HepG2 (cell line): ENCODE measurements around the gene TOPBP1. TPM values are rescaled to one million over a fixed set of nuclear protein-coding genes. Genes with fewer than 3 reads are reported as not detected.

Experiments used
- ATAC-seq: fragments of 200-7000 bp; cut with Tn5 transposase; 3 replicates; pipeline ENCODE4 v1.9.1; 2020; ENCODE audit warnings: mild to moderate bottlenecking, moderate library complexity
- BruUV-seq: library from RNA; stranded (reverse); fragments of 400-500 nt; replicated peaks from 2 replicates; lab custom pipeline; 2021; lab: Mats Ljungman, UMichigan
- CTCF ChIA-PET: fragments of 300-600 bp; formaldehyde crosslinking; extraction: SDS; loops from one replicate; lab custom pipeline; 2021; ENCODE audit warnings: low total read pairs, inconsistent platforms, low intra/inter-chr PET ratio; lab: Yijun Ruan, JAX
- POLR2A ChIA-PET: fragments of 350-600 bp; sonication (Branson Sonifier 250); formaldehyde crosslinking; loops from one replicate; lab custom pipeline; 2020; ENCODE audit warnings: antibody characterized with exemption, inconsistent platforms; lab: Yijun Ruan, JAX
- DNase-seq: peaks from one replicate; pipeline ENCODE4 v3.0.0-alpha.2; 2015; ENCODE audit warnings: low spot score
- FAIRE-seq: peaks from 3 replicates; lab custom pipeline; 2011; peaks lifted over from hg19 to GRCh38; lab: Jason Lieb, UNC
- H2AFZ ChIP-seq: one replicate; pipeline ENCODE4 v1.6.1; 2011; ENCODE audit warnings: low read length, inconsistent platforms
- H3K27ac ChIP-seq: fragments of 300-600 bp; 3 replicates; pipeline ENCODE4 v1.8.0; 2011; ENCODE audit warnings: mixed run types, mild to moderate bottlenecking, mixed read lengths, low read length, inconsistent platforms; ENCODE audit not compliant: insufficient read depth; ENCODE audit errors: extremely low read length
- H3K27me3 ChIP-seq, 2 experiments: fragments of 200-600 bp in 1 of 2; 2 replicates in 1 of 2; 3 replicates in 1 of 2; pipeline versions ENCODE4 v1.6.0 to v1.8.0; 2011; ENCODE audit warnings: low read length in 2 of 2, mild to moderate bottlenecking in 2 of 2, moderate library complexity in 2 of 2, inconsistent platforms in 1 of 2; ENCODE audit not compliant: insufficient read depth in 2 of 2, control insufficient read depth in 1 of 2
- H3K36me3 ChIP-seq, 2 experiments: fragments of 200-600 bp in 1 of 2; replicated peaks in 1 of 2; 2 replicates in 1 of 2; 3 replicates in 1 of 2; pipeline versions ENCODE4 v1.5.1 to v1.8.0; 2011; ENCODE audit warnings: low read length in 2 of 2, inconsistent platforms in 1 of 2; ENCODE audit not compliant: insufficient read depth in 2 of 2, control insufficient read depth in 1 of 2
- H3K4me1 ChIP-seq: 2 replicates; pipeline ENCODE4 v1.5.1; 2012; ENCODE audit warnings: low read length, inconsistent platforms; ENCODE audit not compliant: insufficient read depth
- H3K4me2 ChIP-seq: 2 replicates; pipeline ENCODE4 v1.6.0; 2011; ENCODE audit warnings: low read depth, low read length, inconsistent platforms
- H3K4me3 ChIP-seq, 3 experiments: fragments of 200-600 bp in 1 of 3; sonication (generic), shearing (Covaris generic) in 1 of 3; replicated peaks in 1 of 3; 2 replicates each; pipeline ENCODE4 v1.5.1; 2011 to 2016; ENCODE audit warnings: low read length in 3 of 3, inconsistent platforms in 2 of 3, low read depth in 2 of 3, mild to moderate bottlenecking in 2 of 3, control low read depth in 1 of 3, mixed read lengths in 1 of 3; ENCODE audit not compliant: insufficient read depth in 1 of 3
- H3K79me2 ChIP-seq: one replicate; pipeline ENCODE4 v1.6.1; 2011; ENCODE audit warnings: low read length, inconsistent platforms; ENCODE audit not compliant: insufficient read depth
- H3K9ac ChIP-seq: 2 replicates; pipeline ENCODE4 v1.6.0; 2011; ENCODE audit warnings: mild to moderate bottlenecking, low read depth, low read length, inconsistent platforms; ENCODE audit not compliant: insufficient read depth
- H3K9me3 ChIP-seq: 2 replicates; pipeline ENCODE4 v1.5.1; 2012; ENCODE audit warnings: mild to moderate bottlenecking, low read length
- H4K20me1 ChIP-seq: 2 replicates; pipeline ENCODE4 v1.6.0; 2011; ENCODE audit warnings: inconsistent platforms, mild to moderate bottlenecking, low read length, moderate library complexity; ENCODE audit not compliant: insufficient read depth
- CCAR2 ChIP-seq: fragments of 200-400 bp; formaldehyde crosslinking; optimal IDR thresholded peaks from 2 replicates; pipeline ENCODE3; 2018; ENCODE audit warnings: low read depth, mild to moderate bottlenecking, low read length, moderate library complexity
- FOXM1 ChIP-seq: sonication (generic); formaldehyde crosslinking; IDR thresholded peaks from 2 replicates; pipeline ENCODE4 v1.5.0; 2020; ENCODE audit warnings: missing genetic modification reagents
- MBNL3 ChIP-seq: fragments of 250-450 bp; sonication (Bioruptor Pico); conservative IDR thresholded peaks from 2 replicates; pipeline ENCODE4 v1.8.0; 2022; ENCODE audit warnings: mild to moderate bottlenecking, inconsistent platforms
- MED13 ChIP-seq: sonication (generic); formaldehyde crosslinking; IDR thresholded peaks from 2 replicates; pipeline ENCODE4 v1.5.0; 2020; ENCODE audit warnings: missing genetic modification reagents
- POLR2G ChIP-seq: fragments of 200-400 bp; formaldehyde crosslinking; IDR thresholded peaks from 2 replicates; pipeline ENCODE4 v1.6.1; 2018; ENCODE audit warnings: mild to moderate bottlenecking, low read depth, low read length, moderate library complexity
- SMARCC2 ChIP-seq: fragments of 450-650 bp; IDR thresholded peaks from 2 replicates; pipeline ENCODE4 v1.6.1; 2017; ENCODE audit warnings: antibody characterized with exemption, mild to moderate bottlenecking
- SNRNP70 ChIP-seq: fragments of 200-400 bp; formaldehyde crosslinking; IDR thresholded peaks from 2 replicates; pipeline ENCODE4 v1.6.1; 2017; ENCODE audit warnings: mild to moderate bottlenecking, low read depth, low read length, moderate library complexity
- ZNF260 ChIP-seq: sonication (generic); formaldehyde crosslinking; IDR thresholded peaks from 2 replicates; pipeline ENCODE4 v1.4.0; 2020; ENCODE audit warnings: missing genetic modification reagents, low read depth, mild to moderate bottlenecking, borderline replicate concordance
- ZNF33B ChIP-seq: sonication (generic); formaldehyde crosslinking; IDR thresholded peaks from 2 replicates; pipeline ENCODE4 v1.5.1; 2020; ENCODE audit warnings: mild to moderate bottlenecking, missing genetic modification reagents
- ZNF451 ChIP-seq: sonication (generic); formaldehyde crosslinking; IDR thresholded peaks from 2 replicates; pipeline ENCODE4 v1.5.0; 2020; ENCODE audit warnings: mild to moderate bottlenecking, missing genetic modification reagents
- ZNF547 ChIP-seq: sonication (generic); formaldehyde crosslinking; IDR thresholded peaks from 2 replicates; pipeline ENCODE4 v1.5.1; 2020; ENCODE audit warnings: mild to moderate bottlenecking, missing genetic modification reagents
- ZNF563 ChIP-seq: sonication (generic); formaldehyde crosslinking; IDR thresholded peaks from 2 replicates; pipeline ENCODE4 v1.8.0; 2022; ENCODE audit warnings: mild to moderate bottlenecking, moderate library complexity, missing genetic modification reagents
- ZSCAN22 ChIP-seq: sonication (generic); formaldehyde crosslinking; IDR thresholded peaks from 2 replicates; pipeline ENCODE4 v1.4.0; 2020; ENCODE audit warnings: mild to moderate bottlenecking, missing genetic modification reagents
- WGBS: methylation state at CpG from one replicate; pipeline ENCODE4 v1.1.6; 2017; ENCODE audit warnings: low lambda C conversion rate; 5-methylcytosine and 5-hydroxymethylcytosine counted together
- in situ Hi-C: cut with HindIII; loops from 2 replicates; pipeline ENCODE4 v1.10.0; 2017; ENCODE audit warnings: low pct_unique_long_range_greater_than_20kb; ENCODE audit not compliant: extremely low pct_ligation_motif_present
- intact Hi-C: fragments of 100-400 bp; cut with micrococcal nuclease; formaldehyde crosslinking; loops from one replicate; pipeline ENCODE4 v1.10.0; 2022; ENCODE audit not compliant: unreplicated experiment
- polyA plus RNA-seq, 8 experiments: library from polyadenylated mRNA; depleted of rRNA in 3 of 8; stranded (reverse) in 7 of 8; unstranded in 1 of 8; fragments of >200 nt; fragmentation: Illumina TruSeq in 4 of 8; extraction: Trizol in 4 of 8; gene quantifications; 2 replicates each; pipeline versions ENCODE4 v1.2.1 to v1.2.3, GENCODE V29; 2011 to 2016; ENCODE audit warnings: low read depth in 4 of 8, missing spikeins in 1 of 8, mixed read lengths in 1 of 8; ENCODE audit not compliant: insufficient read depth in 1 of 8
- total RNA-seq, 5 experiments: library from RNA; depleted of rRNA; stranded (reverse); fragments of >200 nt; fragmentation: Illumina TruSeq; extraction: Trizol; gene quantifications; 2 replicates each; pipeline ENCODE4 v1.2.3, GENCODE V29; 2016; ENCODE audit warnings: low read depth in 1 of 5
- TF ChIP-seq, protein P1 (sequence below): sonication (generic); formaldehyde crosslinking; IDR thresholded peaks from 2 replicates; pipeline ENCODE4 v1.4.0; 2020; ENCODE audit warnings: missing genetic modification reagents, borderline replicate concordance
- TF ChIP-seq, protein P2 (sequence below): sonication (generic); formaldehyde crosslinking; IDR thresholded peaks from 2 replicates; pipeline ENCODE4 v1.8.1; 2023; ENCODE audit warnings: missing genetic modification reagents, inconsistent platforms, borderline replicate concordance
- TF ChIP-seq, protein P3 (sequence below): sonication (generic); formaldehyde crosslinking; IDR thresholded peaks from 2 replicates; pipeline ENCODE4 v1.8.1; 2023; ENCODE audit warnings: mild to moderate bottlenecking, moderate library complexity, missing genetic modification reagents

Gene TOPBP1
- total and polyA plus RNA-seq, 2 of the 13 experiments (the other 11 are each of a cell fraction or from before 2014, with no cell fraction given) = 24.3 to 42.9 TPM

DNA sequence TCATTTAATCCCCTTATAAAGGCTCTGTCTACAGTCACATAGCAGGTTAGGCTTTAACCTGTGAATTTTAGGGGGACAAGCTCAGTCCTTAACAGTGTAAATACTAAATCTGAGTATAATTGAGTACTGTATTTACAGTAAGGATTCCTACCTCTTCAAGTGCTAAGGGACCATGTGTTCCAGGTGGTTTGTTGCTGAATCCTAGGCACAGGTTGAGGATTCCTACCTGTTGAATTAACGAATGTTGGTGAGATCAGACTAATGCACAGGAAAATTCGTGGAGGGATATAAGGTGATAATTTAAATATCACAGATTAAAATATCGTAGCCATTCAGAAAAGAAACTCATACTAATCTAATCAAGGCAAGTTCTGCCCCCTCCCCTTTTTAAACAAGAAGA lies 63.3 kb downstream of the TOPBP1 start:
- no TSS peak for BruUV-seq
- peaks cover 0 to 7% of the 10 kb centered on the region in 2 experiments; a peak in 1 of 5 replicates for H3K36me3 ChIP-seq
- no peak overlapping the region for H3K4me2 ChIP-seq
- ATAC-seq (no peak), FAIRE-seq (no peak), DNase-seq (no peak)
- no peak overlapping the region for H3K9ac ChIP-seq
- ChIA-PET CTCF (no interaction called here), POLR2A (no interaction called here)
- no peaks in the 10 kb centered on the region for H3K4me1 ChIP-seq
- no peaks in the 10 kb centered on the region for H4K20me1 ChIP-seq
- H3K27me3 ChIP-seq = no peaks in the 10 kb centered on the region
- H3K27ac ChIP-seq = no peak overlapping the region
- no peaks in the 10 kb centered on the region for H3K79me2 ChIP-seq
- no peaks in the 10 kb centered on the region for H3K9me3 ChIP-seq
- intact Hi-C loops = no loop called here
- in situ Hi-C loops = no loop called here
- no peak for TF ChIP-seq ZNF260 (CRISPR knock-in tag)
- TF ChIP-seq ZNF451 (CRISPR knock-in tag) = no peak
- no peak for TF ChIP-seq POLR2G
- no peak for TF ChIP-seq MED13
- no peak for TF ChIP-seq MBNL3 (CRISPR knock-in tag)
- no peak for TF ChIP-seq CCAR2
- TF ChIP-seq, protein P1, sequence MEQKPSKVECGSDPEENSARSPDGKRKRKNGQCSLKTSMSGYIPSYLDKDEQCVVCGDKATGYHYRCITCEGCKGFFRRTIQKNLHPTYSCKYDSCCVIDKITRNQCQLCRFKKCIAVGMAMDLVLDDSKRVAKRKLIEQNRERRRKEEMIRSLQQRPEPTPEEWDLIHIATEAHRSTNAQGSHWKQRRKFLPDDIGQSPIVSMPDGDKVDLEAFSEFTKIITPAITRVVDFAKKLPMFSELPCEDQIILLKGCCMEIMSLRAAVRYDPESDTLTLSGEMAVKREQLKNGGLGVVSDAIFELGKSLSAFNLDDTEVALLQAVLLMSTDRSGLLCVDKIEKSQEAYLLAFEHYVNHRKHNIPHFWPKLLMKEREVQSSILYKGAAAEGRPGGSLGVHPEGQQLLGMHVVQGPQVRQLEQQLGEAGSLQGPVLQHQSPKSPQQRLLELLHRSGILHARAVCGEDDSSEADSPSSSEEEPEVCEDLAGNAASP (CRISPR knock-in tag) = no peak
- TF ChIP-seq ZNF33B (CRISPR knock-in tag) = no peak
- no peak for TF ChIP-seq ZNF547 (CRISPR knock-in tag)
- TF ChIP-seq, protein P2, sequence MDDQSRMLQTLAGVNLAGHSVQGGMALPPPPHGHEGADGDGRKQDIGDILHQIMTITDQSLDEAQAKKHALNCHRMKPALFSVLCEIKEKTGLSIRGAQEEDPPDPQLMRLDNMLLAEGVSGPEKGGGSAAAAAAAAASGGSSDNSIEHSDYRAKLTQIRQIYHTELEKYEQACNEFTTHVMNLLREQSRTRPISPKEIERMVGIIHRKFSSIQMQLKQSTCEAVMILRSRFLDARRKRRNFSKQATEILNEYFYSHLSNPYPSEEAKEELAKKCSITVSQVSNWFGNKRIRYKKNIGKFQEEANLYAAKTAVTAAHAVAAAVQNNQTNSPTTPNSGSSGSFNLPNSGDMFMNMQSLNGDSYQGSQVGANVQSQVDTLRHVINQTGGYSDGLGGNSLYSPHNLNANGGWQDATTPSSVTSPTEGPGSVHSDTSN = no peak
- no peak for TF ChIP-seq ZNF563 (CRISPR knock-in tag)
- TF ChIP-seq SNRNP70 = no peak
- no peak for TF ChIP-seq SMARCC2
- TF ChIP-seq, protein P3, sequence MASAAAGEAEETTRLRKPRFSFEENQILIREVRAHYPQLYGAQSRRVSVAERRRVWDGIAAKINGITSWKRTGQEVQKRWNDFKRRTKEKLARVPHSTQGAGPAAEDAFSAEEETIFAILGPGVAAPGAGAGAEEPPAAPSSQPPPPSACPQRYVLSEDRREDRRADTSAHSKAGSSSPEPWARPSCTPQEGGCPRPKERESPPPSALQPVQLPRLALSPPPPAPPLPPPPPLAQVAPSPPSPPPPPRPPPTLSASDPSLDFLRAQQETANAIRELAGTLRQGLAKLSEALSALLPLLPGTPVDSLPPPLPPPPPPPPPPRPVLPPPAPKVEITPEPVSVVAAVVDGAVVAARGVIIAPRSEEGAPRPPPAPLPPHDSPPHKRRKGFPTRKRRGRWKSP (CRISPR knock-in tag) = no peak
- no peak for TF ChIP-seq ZSCAN22 (CRISPR knock-in tag)
- no peak for TF ChIP-seq FOXM1 (CRISPR knock-in tag)
- H2AFZ ChIP-seq = no peak overlapping the region
- WGBS = 94% methylated on average over 3 of the region's 3 CpGs
- no peak overlapping the region for H3K4me3 ChIP-seq
